Mesendoderm (in vitro differentiated cells): ENCODE data around the gene CCSER2.

Experiments
- DNase-seq: peaks from one replicate; pipeline ENCODE4 v3.0.0; 2013
- H2AK5ac ChIP-seq: 2 replicates; pipeline ENCODE4 v1.6.1; 2013; ENCODE audit warnings: low read length, inconsistent platforms
- H2BK120ac ChIP-seq: 2 replicates; pipeline ENCODE4 v1.6.1; 2013; ENCODE audit warnings: low read depth, mild to moderate bottlenecking, low read length, moderate library complexity, mixed read lengths
- H2BK15ac ChIP-seq: replicated peaks from 2 replicates; pipeline ENCODE4 v1.6.1; 2013; ENCODE audit warnings: low read depth, mild to moderate bottlenecking, moderate library complexity
- H2BK5ac ChIP-seq: 2 replicates; pipeline ENCODE4 v1.6.1; 2013; ENCODE audit warnings: low read length, inconsistent platforms
- H3K18ac ChIP-seq: 2 replicates; pipeline ENCODE4 v1.6.1; 2013; ENCODE audit warnings: mild to moderate bottlenecking, low read length, mixed read lengths
- H3K23ac ChIP-seq: one replicate; pipeline ENCODE4 v1.6.1; 2013; ENCODE audit warnings: low read length
- H3K27ac ChIP-seq: 2 replicates; pipeline ENCODE4 v1.5.1; 2013; ENCODE audit warnings: low read depth, mild to moderate bottlenecking, inconsistent platforms, low read length, moderate library complexity
- H3K27me3 ChIP-seq: 2 replicates; pipeline ENCODE4 v1.6.1; 2013; ENCODE audit warnings: low read length, control low read depth, mild to moderate bottlenecking, inconsistent platforms; ENCODE audit not compliant: insufficient read depth, poor library complexity
- H3K36me3 ChIP-seq: 2 replicates; pipeline ENCODE4 v1.6.1; 2013; ENCODE audit warnings: low read length, inconsistent platforms; ENCODE audit not compliant: control insufficient read depth, insufficient read depth
- H3K4ac ChIP-seq: one replicate; pipeline ENCODE4 v1.6.1; 2013; ENCODE audit warnings: low read depth, mild to moderate bottlenecking, low read length, moderate library complexity
- H3K4me1 ChIP-seq: 2 replicates; pipeline ENCODE4 v1.6.1; 2013; ENCODE audit warnings: low read depth, low read length, inconsistent platforms; ENCODE audit not compliant: control insufficient read depth
- H3K4me2 ChIP-seq: 2 replicates; pipeline ENCODE4 v1.6.1; 2013; ENCODE audit warnings: low read length
- H3K4me3 ChIP-seq: 2 replicates; pipeline ENCODE4 v1.5.1; 2013; ENCODE audit warnings: mild to moderate bottlenecking, low read length
- H3K56ac ChIP-seq: one replicate; pipeline ENCODE4 v1.6.1; 2013; ENCODE audit warnings: low read length
- H3K79me1 ChIP-seq: 2 replicates; pipeline ENCODE4 v1.6.1; 2013; ENCODE audit warnings: low read length, inconsistent platforms
- H3K79me2 ChIP-seq: 2 replicates; pipeline ENCODE4 v1.6.1; 2013; ENCODE audit warnings: mild to moderate bottlenecking, low read length; ENCODE audit not compliant: control insufficient read depth, insufficient read depth
- H3K9ac ChIP-seq: 2 replicates; pipeline ENCODE4 v1.6.1; 2013; ENCODE audit warnings: low read length, inconsistent platforms
- H4K5ac ChIP-seq: one replicate; pipeline ENCODE4 v1.6.1; 2013; ENCODE audit warnings: low read length
- H4K8ac ChIP-seq: one replicate; pipeline ENCODE4 v1.6.1; 2013; ENCODE audit warnings: low read depth, mild to moderate bottlenecking, control low read depth, low read length, moderate library complexity
- WGBS: extraction: QIAGEN DNeasy Blood & Tissue Kit; methylation state at CpG from one replicate; pipeline ENCODE4 v1.1.7; 2013; ENCODE audit warnings: low lambda C conversion rate, missing lambda C conversion rate; ENCODE audit not compliant: insufficient coverage; ENCODE audit errors: extremely low coverage; 5-methylcytosine and 5-hydroxymethylcytosine counted together

The CCSER2 gene

GRCh38 chr10:84541289-84541637 is 212.9 kb downstream of the CCSER2 start:
- Histone ChIP-seq H3K4me3 (no peak overlapping the region), H3K56ac (peak overlapping the region; percentile 70), H3K27ac (no peak overlapping the region), H2AK5ac (no peak overlapping the region), H2BK5ac (no peak overlapping the region), H3K4me1 (peaks cover 10% of the 10 kb centered on the region), H2BK120ac (no peak overlapping the region), H3K9ac (peak overlapping the region; percentile 46), H4K8ac (no peak overlapping the region), H4K5ac (no peak overlapping the region), H3K18ac (peak overlapping the region; percentile 60), H3K23ac (no peak overlapping the region), H3K79me1 (no peaks in the 10 kb centered on the region), H3K4ac (no peak overlapping the region), H3K79me2 (no peaks in the 10 kb centered on the region), H2BK15ac (no peak overlapping the region), H3K36me3 (no peaks in the 10 kb centered on the region), H3K4me2 (peak overlapping the region; percentile 27), H3K27me3 (no peaks in the 10 kb centered on the region)
- WGBS = no CpG with 5 or more reads among the region's 6 CpGs
- peak; percentile 93 for DNase-seq

GRCh38 chr10:84542522-84543490 is 214.4 kb downstream of the CCSER2 start:
- no peak overlapping the region for H3K4me2 ChIP-seq
- H3K18ac ChIP-seq = peak overlapping the region; percentile 64
- WGBS = no CpG with 5 or more reads among the region's 25 CpGs
- no peak overlapping the region for H2AK5ac ChIP-seq
- peak overlapping the region; percentile 79 for H2BK120ac ChIP-seq
- peak overlapping the region; percentile 88 for H3K4ac ChIP-seq
- peak overlapping the region; percentile 5 for H3K27ac ChIP-seq
- H4K5ac ChIP-seq = no peak overlapping the region
- no peaks in the 10 kb centered on the region for H3K79me1 ChIP-seq
- no peaks in the 10 kb centered on the region for H3K79me2 ChIP-seq
- peak; percentile 84 for DNase-seq
- peaks cover 14% of the 10 kb centered on the region for H3K4me1 ChIP-seq
- H3K4me3 ChIP-seq = no peak overlapping the region
- H3K36me3 ChIP-seq = no peaks in the 10 kb centered on the region
- peak overlapping the region; percentile 71 for H2BK5ac ChIP-seq
- no peaks in the 10 kb centered on the region for H3K27me3 ChIP-seq
- no peak overlapping the region for H4K8ac ChIP-seq
- no peak overlapping the region for H3K9ac ChIP-seq
- peak overlapping the region; percentile 73 for H3K56ac ChIP-seq
- no peak overlapping the region for H3K23ac ChIP-seq
- H2BK15ac ChIP-seq = no peak overlapping the region

GRCh38 chr10:84543948-84544347 is 215.6 kb downstream of the CCSER2 start:
- H3K4ac ChIP-seq = no peak overlapping the region
- H3K9ac ChIP-seq = no peak overlapping the region
- no CpG with 5 or more reads among the region's 5 CpGs for WGBS
- H3K27ac ChIP-seq = no peak overlapping the region
- peak overlapping the region; percentile 19 for H3K56ac ChIP-seq
- no peak overlapping the region for H2BK15ac ChIP-seq
- H2BK120ac ChIP-seq = no peak overlapping the region
- DNase-seq = no peak
- peak overlapping the region; percentile 53 for H2AK5ac ChIP-seq
- H3K4me3 ChIP-seq = no peak overlapping the region
- peak overlapping the region; percentile 52 for H2BK5ac ChIP-seq
- H3K23ac ChIP-seq = no peak overlapping the region
- no peaks in the 10 kb centered on the region for H3K79me2 ChIP-seq
- H4K5ac ChIP-seq = no peak overlapping the region
- no peak overlapping the region for H4K8ac ChIP-seq
- H3K4me1 ChIP-seq = peaks cover 21% of the 10 kb centered on the region
- no peak overlapping the region for H3K4me2 ChIP-seq
- H3K36me3 ChIP-seq = no peaks in the 10 kb centered on the region
- H3K27me3 ChIP-seq = no peaks in the 10 kb centered on the region
- H3K18ac ChIP-seq = no peak overlapping the region
- no peaks in the 10 kb centered on the region for H3K79me1 ChIP-seq

- Histone ChIP-seq H2BK15ac (no peak overlapping the region), H3K27me3 (no peaks in the 10 kb centered on the region), H2AK5ac (no peak overlapping the region), H3K79me1 (no peaks in the 10 kb centered on the region), H4K5ac (no peak overlapping the region), H3K36me3 (no peaks in the 10 kb centered on the region), H3K4me2 (no peak overlapping the region), H3K23ac (no peak overlapping the region), H4K8ac (no peak overlapping the region), H2BK120ac (peak overlapping the region; percentile 33), H3K18ac (peak overlapping the region; percentile 28), H3K79me2 (no peaks in the 10 kb centered on the region), H3K9ac (no peak overlapping the region), H2BK5ac (peak overlapping the region; percentile 12), H3K4me1 (peaks cover 28% of the 10 kb centered on the region), H3K56ac (peak overlapping the region; percentile 35), H3K4me3 (no peak overlapping the region), H3K4ac (peak overlapping the region; percentile 59), H3K27ac (no peak overlapping the region)
- DNase-seq = no peak
Measured at GRCh38 chr10:84545651-84546050, 217.3 kb downstream of the CCSER2 start.

DNA sequence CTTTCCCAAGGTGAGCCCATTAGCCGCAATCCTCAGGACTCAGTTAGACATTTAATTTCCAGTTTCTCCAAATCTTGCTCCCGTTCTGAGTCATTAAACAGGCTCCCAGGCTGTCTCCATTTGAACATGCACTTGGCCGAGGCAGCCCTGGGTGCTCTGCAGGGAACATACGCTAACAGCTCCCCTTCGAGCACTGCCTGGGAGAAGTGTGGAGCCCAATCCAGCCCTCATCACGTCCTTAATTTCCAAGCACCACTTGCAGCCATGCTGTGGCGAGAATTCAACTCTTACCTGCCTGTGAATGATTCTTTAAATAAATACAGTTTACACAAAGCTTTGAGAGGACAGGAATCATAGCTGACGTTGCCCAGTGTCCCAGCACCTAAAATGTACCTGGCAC is 218.2 kb downstream of the CCSER2 start:
- peak overlapping the region; percentile 10 for H3K4ac ChIP-seq
- H3K79me1 ChIP-seq = no peaks in the 10 kb centered on the region
- H3K36me3 ChIP-seq = no peaks in the 10 kb centered on the region
- peak overlapping the region; percentile 33 for H2BK120ac ChIP-seq
- no peak overlapping the region for H3K4me2 ChIP-seq
- DNase-seq = no peak
- H2BK5ac ChIP-seq = peak overlapping the region; percentile 43
- H2AK5ac ChIP-seq = peak overlapping the region; percentile 85
- peak overlapping the region; percentile 10 for H3K18ac ChIP-seq
- no peak overlapping the region for H4K8ac ChIP-seq
- peaks cover 28% of the 10 kb centered on the region for H3K4me1 ChIP-seq
- no peaks in the 10 kb centered on the region for H3K79me2 ChIP-seq
- H3K9ac ChIP-seq = no peak overlapping the region
- H3K27me3 ChIP-seq = no peaks in the 10 kb centered on the region
- H3K27ac ChIP-seq = no peak overlapping the region
- H4K5ac ChIP-seq = no peak overlapping the region
- no peak overlapping the region for H3K4me3 ChIP-seq
- H3K23ac ChIP-seq = no peak overlapping the region
- H3K56ac ChIP-seq = peak overlapping the region; percentile 56
- WGBS = no CpG with 5 or more reads among the region's 8 CpGs
- H2BK15ac ChIP-seq = no peak overlapping the region
